HG03108 (cell line): Measurements from ENCODE around the gene RGS17.

ENCODE experiments used
- ATAC-seq: cut with Tn5 transposase; IDR thresholded peaks from one replicate; pipeline ENCODE4 v1.9.1; 2021; ENCODE audit warnings: moderate library complexity; ENCODE audit not compliant: unreplicated experiment

RGS17 gene

DNA sequence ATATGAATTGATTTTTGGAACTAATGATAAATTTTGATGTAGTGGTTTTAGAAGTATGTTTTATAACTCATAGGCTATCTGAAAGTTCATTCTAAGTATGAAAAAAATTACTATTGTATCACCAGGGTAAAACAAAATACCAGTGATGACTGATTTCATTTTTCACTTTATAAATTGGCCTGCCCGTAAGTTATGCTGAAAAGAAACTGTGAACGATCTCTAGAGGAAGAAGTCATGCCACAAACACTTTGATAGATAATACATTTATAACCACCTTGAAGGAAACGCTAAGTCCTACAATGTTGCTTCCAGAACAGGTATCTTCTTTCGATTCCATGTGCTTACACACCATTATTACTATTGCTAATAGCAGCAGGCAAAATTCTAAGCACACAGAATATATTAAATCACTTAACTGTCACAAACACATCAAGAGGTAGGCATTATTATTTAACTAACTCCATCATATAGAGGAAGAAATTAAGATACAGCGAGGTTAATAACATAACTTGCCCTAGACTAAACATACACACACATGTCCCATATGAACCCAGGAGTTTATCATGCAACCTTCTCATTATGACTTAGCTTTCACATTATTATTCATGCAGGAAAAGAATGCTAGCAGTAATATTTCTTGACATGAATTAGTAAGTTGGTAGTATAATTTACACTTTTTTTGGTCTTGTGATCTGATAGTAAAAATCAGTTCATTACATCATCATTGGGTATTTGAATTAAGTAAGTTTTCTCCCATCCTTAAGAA is 44.7 kb downstream of the RGS17 start:
- ATAC-seq, result no peak

GRCh38 chr6:153085239-153085638 is 45.8 kb downstream of the RGS17 start:
- no peak for ATAC-seq

DNA sequence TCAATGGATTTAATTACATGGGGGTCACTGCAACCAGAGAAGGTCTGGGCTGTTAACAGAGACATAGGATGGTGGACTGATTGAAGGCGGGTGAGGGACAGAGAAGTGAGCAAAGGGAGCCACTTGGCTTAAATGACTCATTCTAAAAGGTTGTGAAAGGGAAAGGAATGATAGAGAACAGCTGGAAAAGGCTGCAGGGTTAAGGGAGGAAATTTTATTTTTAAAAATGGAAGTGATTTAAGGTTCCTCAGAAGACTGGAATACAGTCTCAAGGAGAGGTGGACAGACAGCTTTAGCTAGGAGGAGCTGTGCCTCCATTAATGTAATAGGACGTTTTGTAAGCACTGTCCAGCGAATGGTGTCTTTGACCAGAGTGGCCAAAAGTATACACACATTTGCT is 46.7 kb downstream of the RGS17 start:
- ATAC-seq, result no peak

GRCh38 chr6:153083869-153084268 is 47.2 kb downstream of the RGS17 start:
- ATAC-seq, result no peak

- ATAC-seq, result no peak
These were observed 49.2 kb downstream of the RGS17 start for GRCh38 chr6:153081914-153082313.

DNA sequence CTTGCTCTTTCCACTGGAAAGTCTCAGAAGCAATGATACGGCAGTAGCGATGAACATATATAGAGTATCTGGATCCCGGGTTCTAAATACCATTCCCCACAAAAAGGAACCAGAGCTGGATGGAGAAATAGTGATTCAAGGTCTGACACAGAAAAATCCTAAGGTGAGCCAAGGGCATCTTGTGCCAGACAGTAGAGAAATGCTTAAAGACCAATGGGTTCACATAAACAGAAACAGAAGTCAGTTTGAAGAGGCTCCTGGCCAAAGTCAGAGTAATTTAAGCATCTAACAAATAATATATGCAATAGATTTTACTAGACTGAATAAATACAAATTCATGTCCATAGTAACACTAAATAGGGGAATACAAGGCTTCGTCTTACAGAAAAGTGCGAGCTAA is 54.7 kb downstream of the RGS17 start:
- no peak for ATAC-seq

DNA sequence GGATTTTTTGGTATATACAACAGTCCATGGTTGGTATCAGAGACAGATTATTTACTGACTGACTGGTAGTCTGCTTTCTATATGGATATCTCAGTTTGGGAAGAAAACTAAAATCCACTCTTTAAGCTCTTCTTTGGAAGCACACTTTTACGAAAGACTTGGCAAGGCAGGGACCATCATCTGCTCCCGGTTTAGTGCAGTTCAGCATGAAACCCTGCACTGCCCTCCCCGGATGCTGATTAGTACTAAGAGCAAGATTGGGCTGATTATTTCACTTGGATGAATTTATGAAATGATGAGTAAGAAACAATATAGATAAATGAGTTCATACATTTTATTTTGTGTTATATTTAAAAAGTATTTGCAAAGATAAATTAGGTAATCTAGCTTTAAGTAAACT is 56.3 kb downstream of the RGS17 start:
- ATAC-seq, result no peak

DNA sequence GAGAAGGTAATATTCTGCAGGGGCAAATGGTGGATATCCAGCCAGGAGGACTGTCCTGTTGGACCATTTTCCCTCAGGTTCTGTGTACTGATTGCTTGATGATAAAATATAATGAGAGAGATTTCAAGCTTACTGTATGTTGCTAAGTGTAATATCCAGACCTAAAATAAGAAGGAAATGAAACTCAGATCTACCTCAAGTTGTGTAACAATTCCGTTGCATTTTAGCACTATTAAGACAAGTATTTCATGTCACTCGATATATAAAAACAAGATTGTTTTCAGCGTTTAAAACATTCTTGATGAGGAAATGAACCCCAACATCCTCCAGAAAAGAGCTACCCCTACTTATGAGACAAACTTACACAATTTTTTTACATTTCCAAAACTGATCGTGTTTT is 57.2 kb downstream of the RGS17 start:
- no peak for ATAC-seq

GRCh38 chr6:153070756-153071155 is 60.3 kb downstream of the RGS17 start:
- ATAC-seq, result no peak

GRCh38 chr6:153069897-153070296 is 61.2 kb downstream of the RGS17 start:
- no peak for ATAC-seq

GRCh38 chr6:153065222-153065621 is 65.9 kb downstream of the RGS17 start:
- no peak for ATAC-seq

GRCh38 chr6:153063936-153064335 is 67.1 kb downstream of the RGS17 start:
- ATAC-seq, result no peak

DNA sequence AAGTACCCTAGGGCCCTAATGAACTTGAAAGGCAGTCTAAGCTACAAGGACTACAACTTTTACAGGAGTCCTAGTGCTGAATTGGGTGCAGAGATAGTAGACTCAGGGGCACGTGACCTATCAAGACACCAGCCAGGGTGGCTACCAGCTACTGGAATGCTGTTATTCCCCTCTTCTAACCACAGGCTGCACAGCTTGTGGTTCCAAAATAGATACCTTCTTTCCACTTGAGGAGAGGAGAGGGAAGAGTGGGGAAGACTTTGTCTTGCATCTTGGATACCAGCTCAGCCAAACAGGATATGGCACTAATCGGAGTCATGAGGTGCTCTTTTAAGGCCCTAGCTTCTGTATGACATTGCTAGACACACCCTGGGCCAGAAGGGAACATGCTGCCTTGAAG is 68.6 kb downstream of the RGS17 start:
- ATAC-seq, result no peak

- no peak for ATAC-seq
These were observed 71.3 kb downstream of the RGS17 start for GRCh38 chr6:153059757-153060156.

DNA sequence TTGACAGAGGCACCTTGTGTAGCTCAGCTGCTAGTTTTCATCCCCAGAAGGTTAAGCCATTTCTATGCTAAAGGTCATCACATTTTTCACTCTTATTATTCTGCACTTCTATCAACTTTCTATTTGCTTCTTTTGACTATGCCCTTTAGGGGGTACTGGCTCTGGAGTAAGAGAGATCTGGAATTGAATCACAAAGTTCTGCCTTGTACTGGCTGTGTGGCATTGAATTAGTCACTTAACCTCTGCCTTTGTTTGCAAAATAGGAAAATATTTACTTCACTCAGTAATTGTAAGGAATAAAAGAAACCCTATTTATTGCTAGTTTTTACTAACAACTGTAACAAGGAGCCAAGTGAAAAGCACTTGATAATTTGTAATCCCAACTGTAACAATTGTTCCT is 71.8 kb downstream of the RGS17 start:
- ATAC-seq, result no peak

DNA sequence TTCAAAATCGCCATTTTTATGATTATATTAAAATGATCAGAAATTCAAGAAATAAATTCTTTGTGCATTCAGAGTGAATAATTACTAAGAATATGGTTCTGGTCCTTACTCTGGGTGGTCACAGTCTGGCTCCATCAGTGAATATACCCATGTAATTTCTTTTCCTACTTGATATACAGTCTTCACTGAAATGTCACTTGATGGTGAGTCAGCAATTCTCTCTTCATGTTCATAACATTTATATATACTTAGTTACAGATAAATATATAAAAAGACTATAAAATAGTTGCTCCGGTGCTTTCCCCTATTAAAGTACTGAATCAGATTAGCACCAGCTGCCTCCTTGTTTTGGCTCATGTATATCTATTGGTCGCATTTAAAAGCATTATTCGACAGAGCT is 72.2 kb downstream of the RGS17 start:
- no peak for ATAC-seq

DNA sequence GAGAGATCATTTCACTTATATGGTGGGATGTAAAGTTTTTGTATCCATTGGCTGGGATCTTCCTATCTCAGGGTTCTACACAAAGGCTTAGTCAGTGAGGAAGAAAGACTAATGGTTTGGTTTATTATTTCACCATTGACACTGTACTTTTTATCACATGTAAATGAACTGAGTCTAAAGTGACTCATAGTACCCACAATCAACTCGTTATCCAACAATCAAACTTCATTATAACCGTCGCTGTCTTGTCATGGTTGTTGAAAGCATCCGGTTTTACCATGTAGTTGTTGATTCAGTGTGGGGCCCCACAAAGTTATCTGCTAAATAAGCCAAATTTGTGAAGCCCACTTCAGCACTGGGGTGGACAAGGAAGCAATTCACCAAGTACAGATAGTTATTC is 72.8 kb downstream of the RGS17 start:
- ATAC-seq, result no peak

GRCh38 chr6:153056308-153056707 is 74.8 kb downstream of the RGS17 start:
- ATAC-seq, result no peak

DNA sequence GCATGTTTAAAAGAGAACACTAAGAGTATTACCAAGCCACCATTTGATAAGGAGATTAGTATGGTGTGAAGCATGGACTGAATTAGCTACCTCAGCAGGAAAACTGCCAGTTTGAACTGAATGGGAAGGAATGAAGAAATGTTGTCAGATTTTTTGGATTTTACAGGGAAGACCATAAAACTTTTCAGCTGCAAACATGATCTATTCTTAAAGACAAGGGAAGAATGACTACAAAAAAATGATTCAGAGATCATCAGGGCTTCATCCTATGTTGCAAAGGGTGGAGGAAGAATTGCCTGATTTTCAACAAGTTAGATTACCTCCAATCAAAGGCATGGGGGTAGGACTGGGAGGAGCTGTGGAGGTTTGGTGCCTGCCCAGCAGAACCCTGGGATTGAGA is 79.3 kb downstream of the RGS17 start:
- ATAC-seq, result no peak

GRCh38 chr6:153048631-153049030 is 82.5 kb downstream of the RGS17 start:
- ATAC-seq, result no peak

DNA sequence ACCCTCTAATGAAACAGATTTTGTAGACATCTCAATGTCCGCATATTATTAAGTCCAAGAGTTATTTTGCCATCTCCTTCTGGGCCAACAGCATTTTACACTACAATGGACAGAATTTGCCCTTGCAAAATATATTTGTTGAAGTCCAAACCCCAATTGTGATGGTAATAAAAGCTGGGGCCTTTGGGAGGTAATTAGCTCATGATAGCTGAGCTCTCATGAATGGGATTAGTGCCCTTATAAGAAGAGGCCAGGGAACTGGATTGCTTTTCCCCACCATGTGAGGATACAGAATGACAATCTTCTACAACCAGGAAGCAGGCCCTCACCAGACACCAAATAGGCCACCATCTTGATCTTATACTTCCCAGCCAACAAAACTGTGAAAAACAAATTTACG is 83.7 kb downstream of the RGS17 start:
- ATAC-seq, result no peak

- no peak for ATAC-seq
These were observed 85.8 kb downstream of the RGS17 start for GRCh38 chr6:153045271-153045670.

DNA sequence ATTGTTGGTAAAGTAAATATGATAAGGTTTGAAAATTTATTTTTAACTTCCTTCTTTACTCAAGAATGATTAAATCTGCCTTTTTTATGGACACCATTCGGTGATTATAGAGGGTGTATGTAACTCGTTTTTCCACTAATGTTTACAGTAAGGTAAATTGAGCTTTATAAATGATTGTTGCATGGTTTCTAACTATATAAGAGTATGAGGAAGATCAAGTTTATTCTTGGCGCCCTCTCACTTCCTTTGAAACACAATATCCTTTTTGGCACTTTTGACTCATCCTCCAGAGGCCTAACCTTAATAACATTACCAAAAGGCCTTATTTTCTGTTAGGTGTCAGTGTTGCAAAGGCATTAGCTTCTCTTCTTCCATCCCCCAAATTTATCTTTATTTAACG is 86.8 kb downstream of the RGS17 start:
- ATAC-seq, result no peak
